ENCODE measurements around the gene SLC6A11.

SLC6A11 gene

DNA sequence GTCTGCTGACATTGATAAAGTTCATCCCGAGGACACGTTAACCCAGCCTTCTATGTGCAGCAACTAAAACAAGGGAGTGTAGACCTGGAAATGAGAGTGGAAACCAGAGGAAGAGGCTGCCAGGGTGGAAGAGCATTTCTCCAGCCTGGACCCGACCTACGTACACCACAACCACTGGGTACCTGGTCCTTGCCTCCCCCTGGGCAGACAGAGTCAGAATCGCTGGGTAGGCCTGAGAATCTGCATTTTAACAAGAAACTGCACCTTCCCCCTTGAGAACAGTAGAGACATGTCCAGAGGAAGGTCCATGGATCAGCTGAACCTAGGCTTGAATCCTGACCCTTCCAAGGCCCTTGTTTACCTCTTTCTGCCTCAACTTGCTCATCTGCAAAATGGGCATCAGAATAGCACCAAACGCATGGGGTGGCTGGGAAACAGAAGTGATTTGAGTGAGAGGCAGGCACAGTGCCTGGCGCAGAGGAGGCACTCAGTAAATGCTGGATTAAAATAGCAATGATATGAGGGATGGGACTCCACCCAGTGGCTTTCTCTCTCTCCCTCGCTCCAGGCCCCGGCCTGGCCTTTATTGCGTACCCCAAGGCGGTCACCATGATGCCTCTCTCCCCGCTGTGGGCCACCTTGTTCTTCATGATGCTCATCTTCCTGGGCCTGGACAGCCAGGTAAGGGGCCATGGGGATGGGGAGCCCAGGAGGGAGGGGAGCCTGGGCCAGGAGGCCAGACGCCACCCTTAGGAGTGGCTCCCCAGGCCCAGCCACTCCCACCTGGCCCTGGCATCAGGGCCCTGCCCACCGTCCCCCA lies 109.6 kb downstream of the SLC6A11 start:
- Histone ChIP-seq H2AFZ (ENCODE audit: low read depth, low read length) (no peak overlapping the region), H3K9me3 (ENCODE audit: low read length) (no peaks in the 10 kb centered on the region), H3K27me3 (ENCODE audit: insufficient read depth, low read length) (no peaks in the 10 kb centered on the region), H3K4me1 (ENCODE audit: insufficient read depth, low read length) (no peaks in the 10 kb centered on the region), H3K36me3 (ENCODE audit: insufficient read depth, low read length) (no peaks in the 10 kb centered on the region), H3K4me3 (ENCODE audit: low read length) (no peak overlapping the region)

DNA sequence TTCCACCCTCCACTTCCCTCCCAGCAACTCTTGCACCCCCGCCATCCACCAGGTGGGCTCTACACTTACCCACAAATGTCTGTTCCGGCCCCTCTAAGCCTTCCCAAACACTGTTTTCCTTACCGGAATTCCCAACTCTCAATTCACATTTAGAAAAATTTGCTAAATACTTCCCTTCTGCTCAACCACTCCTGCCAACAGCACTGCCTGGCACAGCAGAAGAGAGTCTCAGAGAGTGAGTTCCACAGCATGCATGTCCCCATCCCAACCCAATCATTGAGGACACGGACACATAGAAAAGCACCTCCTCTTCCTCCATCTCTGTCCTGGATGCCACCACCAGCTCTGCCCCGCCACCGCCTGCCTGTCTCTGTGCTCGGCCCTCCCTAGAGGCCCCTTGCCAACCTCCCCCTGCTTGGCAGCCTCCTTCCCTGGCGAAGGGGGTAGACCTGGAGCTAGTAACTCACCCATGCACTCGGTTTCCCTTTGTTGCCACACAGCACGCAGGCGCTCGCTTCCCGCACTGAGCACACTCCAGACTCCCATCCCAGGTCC lies 110.3 kb downstream of the SLC6A11 start:
- Histone ChIP-seq H3K9me3 (ENCODE audit: low read length) (no peaks in the 10 kb centered on the region), H2AFZ (ENCODE audit: low read depth, low read length) (no peak overlapping the region), H3K36me3 (ENCODE audit: insufficient read depth, low read length) (no peaks in the 10 kb centered on the region)

DNA sequence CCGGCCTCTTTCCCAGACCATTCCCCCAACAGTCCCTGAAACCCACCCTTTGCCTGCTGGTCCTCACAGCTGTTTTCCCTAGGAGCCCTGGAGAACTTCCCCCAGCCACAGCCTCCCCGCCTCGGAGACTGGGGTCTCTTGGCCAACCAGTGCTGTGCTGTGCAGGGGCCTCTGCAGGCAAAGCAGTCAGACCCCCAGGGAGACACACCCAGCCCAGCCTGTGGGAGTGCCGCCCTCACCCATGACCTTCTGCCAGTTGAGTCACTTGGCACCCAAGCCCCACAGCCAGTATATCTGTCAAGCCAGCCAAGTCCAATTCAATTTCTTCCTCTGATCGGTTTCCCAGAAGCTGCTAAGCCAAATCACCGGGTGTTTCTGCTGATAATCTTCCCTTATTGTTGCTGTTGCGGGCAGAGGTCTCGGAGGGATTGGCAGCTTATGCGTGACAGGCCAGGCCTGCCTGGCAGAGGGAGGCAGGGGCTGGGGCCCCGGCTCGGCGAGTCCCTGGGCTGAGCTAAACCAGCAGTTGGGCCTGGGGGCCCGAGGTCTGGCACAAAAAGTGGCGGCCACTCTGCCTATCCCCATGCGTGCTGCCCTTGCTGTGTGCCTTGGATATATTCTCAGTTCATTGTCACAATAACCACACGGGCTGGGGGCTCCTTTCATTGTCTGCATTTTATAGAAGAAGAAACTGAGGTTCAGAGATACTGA lies 110.9 kb downstream of the SLC6A11 start:
- Histone ChIP-seq H3K4me1 (ENCODE audit: insufficient read depth, low read length) (no peaks in the 10 kb centered on the region), H3K27me3 (ENCODE audit: insufficient read depth, low read length) (no peaks in the 10 kb centered on the region), H3K36me3 (ENCODE audit: insufficient read depth, low read length) (no peaks in the 10 kb centered on the region), H2AFZ (ENCODE audit: low read depth, low read length) (no peak overlapping the region), H3K9me3 (ENCODE audit: low read length) (no peaks in the 10 kb centered on the region), H3K4me3 (ENCODE audit: low read length) (no peak overlapping the region)

More for the DNA sequence above, 110.3 kb downstream of the SLC6A11 start:
- no peaks in the 10 kb centered on the region for H3K27me3 ChIP-seq (ENCODE audit: insufficient read depth, low read length)
- H3K4me3 ChIP-seq (ENCODE audit: low read length) = no peak overlapping the region
- no peaks in the 10 kb centered on the region for H3K4me1 ChIP-seq (ENCODE audit: insufficient read depth, low read length)

DNA sequence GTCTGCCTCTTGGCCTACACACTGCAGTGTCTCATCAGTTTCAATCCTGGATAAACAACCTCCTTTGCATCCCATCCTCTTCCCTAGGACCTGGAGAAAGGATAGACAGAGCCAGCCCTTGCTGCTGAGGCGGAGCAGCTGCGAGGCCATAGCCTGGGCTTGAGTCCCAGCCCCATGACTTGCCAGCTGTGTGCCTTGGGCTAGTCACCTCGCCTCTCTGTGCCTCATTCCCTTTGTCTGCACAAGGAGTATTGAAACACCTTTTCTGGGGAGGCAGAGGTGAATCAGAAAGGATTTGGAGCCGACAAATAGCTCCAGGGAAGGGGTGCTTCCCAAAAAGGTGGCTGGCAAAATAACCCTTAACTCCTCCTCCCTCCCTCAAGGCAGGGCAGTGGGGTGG lies 111.5 kb downstream of the SLC6A11 start:
- Histone ChIP-seq H3K27me3 (ENCODE audit: insufficient read depth, low read length) (no peaks in the 10 kb centered on the region), H2AFZ (ENCODE audit: low read depth, low read length) (no peak overlapping the region), H3K4me3 (ENCODE audit: low read length) (no peak overlapping the region), H3K36me3 (ENCODE audit: insufficient read depth, low read length) (no peaks in the 10 kb centered on the region), H3K4me1 (ENCODE audit: insufficient read depth, low read length) (no peaks in the 10 kb centered on the region), H3K9me3 (ENCODE audit: low read length) (no peaks in the 10 kb centered on the region)

DNA sequence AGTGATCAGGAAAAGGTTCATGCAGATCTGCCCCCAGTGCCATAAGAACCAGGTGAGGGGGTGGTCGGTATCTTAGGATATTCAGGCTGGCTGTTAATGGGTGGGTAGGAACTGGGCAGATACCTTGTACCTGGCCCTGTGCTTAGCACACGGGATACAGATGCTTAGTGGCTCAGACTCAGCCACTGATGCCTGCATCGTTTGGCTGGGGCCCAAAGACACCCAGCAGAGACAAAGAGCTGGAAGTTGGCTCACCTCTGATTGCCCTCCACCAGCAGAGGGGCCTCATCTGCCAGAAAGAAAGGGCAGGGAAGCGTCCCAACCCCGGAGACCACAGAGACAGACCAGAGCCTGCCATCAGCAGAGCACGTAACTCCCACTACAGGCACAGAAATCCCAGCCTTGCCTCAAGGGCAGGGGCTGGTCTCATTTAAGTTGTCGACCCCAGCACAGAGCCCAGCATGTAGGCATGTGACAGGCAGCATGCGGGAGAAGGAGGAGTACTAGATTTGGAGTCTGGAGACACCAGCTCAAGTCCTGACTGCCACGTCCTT lies 112.5 kb downstream of the SLC6A11 start:
- no peaks in the 10 kb centered on the region for H3K27me3 ChIP-seq (ENCODE audit: insufficient read depth, low read length)
- H3K9me3 ChIP-seq (ENCODE audit: low read length) = no peaks in the 10 kb centered on the region
- H3K4me1 ChIP-seq (ENCODE audit: insufficient read depth, low read length) = no peaks in the 10 kb centered on the region
- H3K4me3 ChIP-seq (ENCODE audit: low read length) = no peak overlapping the region
- no peak overlapping the region for H2AFZ ChIP-seq (ENCODE audit: low read depth, low read length)
- no peaks in the 10 kb centered on the region for H3K36me3 ChIP-seq (ENCODE audit: insufficient read depth, low read length)

DNA sequence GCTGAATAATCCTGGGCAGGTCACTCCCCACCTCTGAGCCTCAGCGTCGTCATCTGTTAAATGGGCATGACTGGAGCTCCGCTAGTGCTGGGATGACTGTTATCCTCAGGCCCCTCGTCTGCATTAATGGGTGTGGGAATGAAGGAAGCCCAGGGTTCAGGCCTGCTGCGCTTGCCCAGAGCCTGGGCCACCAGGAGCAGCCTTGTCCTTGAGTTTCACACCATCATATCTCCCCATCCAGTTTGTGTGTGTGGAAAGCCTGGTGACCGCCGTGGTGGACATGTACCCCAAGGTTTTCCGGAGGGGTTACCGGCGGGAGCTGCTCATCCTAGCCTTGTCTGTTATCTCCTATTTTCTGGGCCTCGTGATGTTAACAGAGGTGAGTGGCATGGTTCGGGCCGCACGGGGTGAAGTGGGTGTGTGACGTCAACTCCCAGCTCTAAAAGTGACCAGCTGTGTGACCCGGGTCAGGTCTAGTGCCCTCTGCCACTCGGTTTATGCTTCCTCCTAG lies 113.0 kb downstream of the SLC6A11 start:
- no peak overlapping the region for H2AFZ ChIP-seq (ENCODE audit: low read depth, low read length)
- H3K4me3 ChIP-seq (ENCODE audit: low read length) = no peak overlapping the region
- no peaks in the 10 kb centered on the region for H3K27me3 ChIP-seq (ENCODE audit: insufficient read depth, low read length)
- H3K36me3 ChIP-seq (ENCODE audit: insufficient read depth, low read length) = no peaks in the 10 kb centered on the region
- no peaks in the 10 kb centered on the region for H3K4me1 ChIP-seq (ENCODE audit: insufficient read depth, low read length)
- no peaks in the 10 kb centered on the region for H3K9me3 ChIP-seq (ENCODE audit: low read length)

DNA sequence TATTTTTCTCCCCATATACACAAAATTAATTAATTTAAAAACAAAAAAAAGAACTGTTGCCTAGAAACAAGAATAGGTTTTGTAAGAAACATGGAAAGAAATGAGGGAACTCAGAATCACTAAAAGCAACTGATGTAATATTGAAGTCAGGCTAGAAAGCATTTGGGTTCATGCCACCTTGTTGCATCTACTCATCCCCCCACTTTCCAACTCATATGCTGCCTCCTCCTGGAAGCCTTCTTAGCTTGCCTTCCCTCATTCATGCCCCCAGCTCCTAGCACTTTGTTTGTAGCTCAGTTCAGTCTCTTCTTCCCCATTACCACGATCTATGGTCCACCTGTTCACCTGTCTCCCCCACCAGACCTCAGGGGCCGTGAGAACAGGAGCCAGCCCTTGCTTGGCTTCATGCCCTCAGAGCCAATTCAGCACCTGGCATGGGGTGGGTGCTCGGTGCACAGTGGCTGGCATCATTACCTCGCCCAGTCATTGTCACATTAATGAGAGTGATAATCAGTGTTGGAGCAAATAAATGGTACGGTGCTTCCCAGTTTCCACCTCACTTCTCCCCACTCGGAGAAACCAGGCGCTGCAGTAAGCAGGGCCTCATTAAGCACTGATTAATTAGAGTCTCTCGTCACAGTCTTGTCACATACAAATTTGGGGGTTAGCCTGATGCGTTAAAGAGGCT lies 114.1 kb downstream of the SLC6A11 start:
- Histone ChIP-seq H3K4me1 (ENCODE audit: insufficient read depth, low read length) (no peaks in the 10 kb centered on the region), H3K36me3 (ENCODE audit: insufficient read depth, low read length) (no peaks in the 10 kb centered on the region), H3K4me3 (ENCODE audit: low read length) (no peak overlapping the region), H2AFZ (ENCODE audit: low read depth, low read length) (no peak overlapping the region), H3K27me3 (ENCODE audit: insufficient read depth, low read length) (no peaks in the 10 kb centered on the region), H3K9me3 (ENCODE audit: low read length) (no peaks in the 10 kb centered on the region)

DNA sequence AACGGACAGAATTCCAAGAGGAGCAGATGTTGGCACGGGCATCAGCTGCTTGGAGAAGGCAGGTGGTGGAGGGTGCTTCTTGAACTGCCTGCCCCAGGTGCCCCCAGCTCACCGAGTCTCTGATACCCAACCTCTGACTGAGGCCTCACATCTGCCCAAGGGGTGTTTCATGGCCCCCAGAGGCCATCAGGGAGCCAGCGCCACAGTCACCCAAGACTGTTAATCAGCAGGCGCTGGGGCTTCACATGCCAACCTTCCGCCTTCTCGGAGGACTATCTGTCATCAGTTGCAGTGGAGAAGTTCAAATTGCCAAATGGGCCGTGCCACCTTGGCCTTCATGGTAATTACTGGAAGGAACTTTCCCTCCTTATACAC lies 114.6 kb downstream of the SLC6A11 start:
- H2AFZ ChIP-seq (ENCODE audit: low read depth, low read length) = no peak overlapping the region
- no peaks in the 10 kb centered on the region for H3K9me3 ChIP-seq (ENCODE audit: low read length)

DNA sequence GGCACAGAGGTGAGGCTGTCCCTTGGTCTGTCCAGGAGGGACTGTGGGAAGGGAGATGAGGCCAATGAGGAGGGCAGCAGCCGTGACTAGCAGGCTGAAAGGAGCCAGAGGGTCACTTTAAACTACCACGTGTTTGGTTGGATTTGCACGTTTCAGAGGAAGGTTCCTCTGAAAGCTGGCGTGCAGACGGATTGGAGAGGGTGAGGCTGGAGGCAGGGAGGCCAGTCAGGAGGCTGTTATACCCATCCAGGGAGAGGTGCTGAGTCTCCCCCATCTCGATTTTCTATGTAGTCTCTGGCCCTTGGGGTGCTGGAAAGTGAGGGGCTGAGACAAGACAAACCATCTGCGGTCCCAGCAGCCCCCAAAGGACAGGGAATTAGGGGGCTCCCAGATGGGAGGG lies 116.6 kb downstream of the SLC6A11 start:
- Histone ChIP-seq H3K9me3 (ENCODE audit: low read length) (no peaks in the 10 kb centered on the region), H2AFZ (ENCODE audit: low read depth, low read length) (no peak overlapping the region), H3K4me3 (ENCODE audit: low read length) (no peak overlapping the region), H3K27me3 (ENCODE audit: insufficient read depth, low read length) (no peaks in the 10 kb centered on the region), H3K36me3 (ENCODE audit: insufficient read depth, low read length) (no peaks in the 10 kb centered on the region), H3K4me1 (ENCODE audit: insufficient read depth, low read length) (no peaks in the 10 kb centered on the region)

More for the DNA sequence above, 114.6 kb downstream of the SLC6A11 start:
- no peaks in the 10 kb centered on the region for H3K36me3 ChIP-seq (ENCODE audit: insufficient read depth, low read length)
- H3K27me3 ChIP-seq (ENCODE audit: insufficient read depth, low read length) = no peaks in the 10 kb centered on the region
- no peaks in the 10 kb centered on the region for H3K4me1 ChIP-seq (ENCODE audit: insufficient read depth, low read length)
- no peak overlapping the region for H3K4me3 ChIP-seq (ENCODE audit: low read length)

DNA sequence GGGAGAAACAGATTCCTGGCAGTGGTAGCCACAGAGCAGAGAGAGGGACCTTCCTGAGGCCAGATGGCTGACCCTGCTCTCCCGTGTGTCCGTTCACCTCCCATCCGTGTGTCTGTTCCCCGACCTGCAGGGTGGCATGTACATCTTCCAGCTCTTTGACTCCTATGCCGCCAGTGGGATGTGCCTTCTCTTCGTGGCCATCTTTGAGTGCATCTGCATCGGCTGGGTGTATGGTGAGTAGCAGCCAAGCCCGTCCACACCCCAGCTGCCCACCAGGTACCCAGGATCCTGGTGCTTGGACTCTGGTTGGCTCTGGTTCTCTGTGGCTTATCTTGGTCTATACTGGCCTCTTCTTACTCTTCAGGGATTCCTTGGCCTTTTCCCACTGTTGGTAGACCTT lies 117.0 kb downstream of the SLC6A11 start:
- H3K4me3 ChIP-seq (ENCODE audit: low read length) = no peak overlapping the region
- no peaks in the 10 kb centered on the region for H3K27me3 ChIP-seq (ENCODE audit: insufficient read depth, low read length)
- H3K4me1 ChIP-seq (ENCODE audit: insufficient read depth, low read length) = no peaks in the 10 kb centered on the region
- no peaks in the 10 kb centered on the region for H3K9me3 ChIP-seq (ENCODE audit: low read length)
- no peaks in the 10 kb centered on the region for H3K36me3 ChIP-seq (ENCODE audit: insufficient read depth, low read length)
- no peak overlapping the region for H2AFZ ChIP-seq (ENCODE audit: low read depth, low read length)

DNA sequence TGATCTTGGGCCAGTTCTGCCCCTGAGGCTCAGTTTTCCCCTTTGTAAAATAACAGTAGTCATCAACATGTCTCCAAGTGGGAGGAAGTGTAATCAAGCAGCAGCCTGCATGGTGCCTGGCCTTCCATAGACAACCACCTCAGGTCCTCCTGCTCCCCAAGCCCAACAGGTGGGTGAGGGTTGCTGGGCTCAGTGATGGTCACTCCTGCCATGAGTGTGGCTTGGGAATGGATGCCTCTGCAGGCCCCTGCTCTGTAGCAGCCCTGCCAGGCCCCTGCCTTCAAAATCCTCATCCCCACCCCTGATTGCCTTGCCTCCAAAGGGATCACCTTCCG lies 117.4 kb downstream of the SLC6A11 start:
- Histone ChIP-seq H3K27me3 (ENCODE audit: insufficient read depth, low read length) (no peaks in the 10 kb centered on the region), H3K4me3 (ENCODE audit: low read length) (no peak overlapping the region), H3K9me3 (ENCODE audit: low read length) (no peaks in the 10 kb centered on the region), H3K4me1 (ENCODE audit: insufficient read depth, low read length) (no peaks in the 10 kb centered on the region), H3K36me3 (ENCODE audit: insufficient read depth, low read length) (no peaks in the 10 kb centered on the region), H2AFZ (ENCODE audit: low read depth, low read length) (no peak overlapping the region)

DNA sequence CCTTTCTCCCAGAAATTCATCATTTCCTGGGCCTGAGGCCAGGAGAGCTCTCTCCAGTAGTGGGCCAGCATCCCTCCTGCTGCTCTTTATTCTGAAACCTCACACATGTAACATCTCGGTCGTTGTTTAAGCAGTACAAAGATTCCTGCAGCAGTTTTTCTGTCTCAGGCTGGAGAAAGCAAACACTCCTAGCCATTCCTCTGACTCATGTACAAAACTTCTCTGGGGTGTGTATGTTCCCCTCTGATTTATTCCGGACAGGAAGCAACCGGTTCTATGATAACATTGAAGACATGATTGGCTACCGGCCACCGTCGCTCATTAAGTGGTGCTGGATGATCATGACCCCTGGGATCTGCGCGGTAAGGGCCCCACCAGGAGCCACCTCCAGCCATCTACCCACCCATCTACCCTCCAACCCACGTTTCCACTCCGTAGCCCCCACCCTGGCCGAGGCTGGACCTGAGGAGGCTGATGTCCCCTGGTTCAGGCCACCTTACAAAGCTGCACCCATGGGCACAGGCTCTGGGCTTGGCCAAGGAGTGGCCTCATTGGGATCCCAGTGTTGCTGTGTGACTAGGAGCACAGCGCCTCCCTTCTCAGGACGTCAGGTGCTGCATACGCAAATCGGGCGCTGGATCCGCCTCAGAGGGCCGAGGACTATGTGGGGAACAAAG lies 117.9 kb downstream of the SLC6A11 start:
- H3K36me3 ChIP-seq (ENCODE audit: insufficient read depth, low read length) = no peaks in the 10 kb centered on the region
- H3K4me1 ChIP-seq (ENCODE audit: insufficient read depth, low read length) = no peaks in the 10 kb centered on the region
- no peak overlapping the region for H3K4me3 ChIP-seq (ENCODE audit: low read length)
- H3K27me3 ChIP-seq (ENCODE audit: insufficient read depth, low read length) = no peaks in the 10 kb centered on the region
- H2AFZ ChIP-seq (ENCODE audit: low read depth, low read length) = no peak overlapping the region
- no peaks in the 10 kb centered on the region for H3K9me3 ChIP-seq (ENCODE audit: low read length)
